ENCODE data around the gene TNFSF4.

Gene TNFSF4

GRCh38 chr1:173212952-173213491 lies 5.9 kb upstream of the TNFSF4 start:
- in situ Hi-C loops (cut with HindIII; ENCODE audit: low sequenced_read_pairs): no loop called here

GRCh38 chr1:173210716-173211231 lies 3.6 kb upstream of the TNFSF4 start:
- in situ Hi-C loops (cut with HindIII; ENCODE audit: low sequenced_read_pairs): no loop called here

- in situ Hi-C loops (cut with HindIII; ENCODE audit: low sequenced_read_pairs): no loop called here
Observed at GRCh38 chr1:173210283-173210682, 3.2 kb upstream of the TNFSF4 start.

GRCh38 chr1:173208868-173209267 lies 1.7 kb upstream of the TNFSF4 start:
- in situ Hi-C loops (cut with HindIII; ENCODE audit: low sequenced_read_pairs): loop anchor here (5.0 kb wide), 1 partner anchor 33 kb away; no protein-coding TSS in a partner anchor

- in situ Hi-C loops (cut with HindIII; ENCODE audit: low sequenced_read_pairs): loop anchor here (5.0 kb wide), 1 partner anchor 34 kb away; no protein-coding TSS in a partner anchor
Observed at GRCh38 chr1:173208146-173208545, 1.0 kb upstream of the TNFSF4 start.

- in situ Hi-C loops (cut with HindIII; ENCODE audit: low sequenced_read_pairs): loop anchor here (5.0 kb wide), 1 partner anchor 37 kb away; no protein-coding TSS in a partner anchor
Observed at GRCh38 chr1:173205146-173206051, 1.7 kb downstream of the TNFSF4 start.

GRCh38 chr1:173204693-173205092 lies 2.4 kb downstream of the TNFSF4 start:
- in situ Hi-C loops (cut with HindIII; ENCODE audit: low sequenced_read_pairs): loop anchor here (5.0 kb wide), 1 partner anchor 38 kb away; no protein-coding TSS in a partner anchor

GRCh38 chr1:173202424-173203145 lies 4.5 kb downstream of the TNFSF4 start:
- in situ Hi-C loops (cut with HindIII; ENCODE audit: low sequenced_read_pairs): no loop called here

- in situ Hi-C loops (cut with HindIII; ENCODE audit: low sequenced_read_pairs): no loop called here
Observed at GRCh38 chr1:173201969-173202368, 5.2 kb downstream of the TNFSF4 start.

- in situ Hi-C loops (cut with HindIII; ENCODE audit: low sequenced_read_pairs): no loop called here
Observed at GRCh38 chr1:173195596-173196088, 11.5 kb downstream of the TNFSF4 start.

GRCh38 chr1:173193639-173194038 lies 13.5 kb downstream of the TNFSF4 start:
- in situ Hi-C loops (cut with HindIII; ENCODE audit: low sequenced_read_pairs): no loop called here

GRCh38 chr1:173191011-173191705 lies 16.0 kb downstream of the TNFSF4 start:
- in situ Hi-C loops (cut with HindIII; ENCODE audit: low sequenced_read_pairs): no loop called here

- in situ Hi-C loops (cut with HindIII; ENCODE audit: low sequenced_read_pairs): no loop called here
Observed at GRCh38 chr1:173190101-173190936, 16.8 kb downstream of the TNFSF4 start.

- in situ Hi-C loops (cut with HindIII; ENCODE audit: low sequenced_read_pairs): no loop called here
Observed at GRCh38 chr1:173187671-173188237, 19.4 kb downstream of the TNFSF4 start.

GRCh38 chr1:173181791-173182190 lies 25.3 kb downstream of the TNFSF4 start:
- in situ Hi-C loops (cut with HindIII; ENCODE audit: low sequenced_read_pairs): no loop called here

GRCh38 chr1:173176246-173176645 lies 30.9 kb downstream of the TNFSF4 start:
- in situ Hi-C loops (cut with HindIII; ENCODE audit: low sequenced_read_pairs): no loop called here

- in situ Hi-C loops (cut with HindIII; ENCODE audit: low sequenced_read_pairs): no loop called here
Observed at GRCh38 chr1:173175514-173176145, 31.5 kb downstream of the TNFSF4 start.

- in situ Hi-C loops (cut with HindIII; ENCODE audit: low sequenced_read_pairs): no loop called here
Observed at GRCh38 chr1:173173388-173173787, 33.7 kb downstream of the TNFSF4 start.

GRCh38 chr1:173171152-173171551 lies 36.0 kb downstream of the TNFSF4 start:
- in situ Hi-C loops (cut with HindIII; ENCODE audit: low sequenced_read_pairs): no loop called here
